D721Med (cell line): Measurements from ENCODE around the gene GTF2F1.

ENCODE experiments used
- DNase-seq: peaks from one replicate; pipeline ENCODE4 v3.0.0; 2011; ENCODE audit warnings: low spot score; ENCODE audit not compliant: insufficient read length
- FAIRE-seq: peaks from 2 replicates; lab custom pipeline; 2011; peaks lifted over from hg19 to GRCh38; lab: Jason Lieb, UNC
- TF ChIP-seq, protein P1 (sequence below): IDR thresholded peaks from 2 replicates; pipeline ENCODE4 v1.5.1; 2012; ENCODE audit warnings: mild to moderate bottlenecking, control low read depth; ENCODE audit not compliant: insufficient read depth; ENCODE audit errors: missing control alignments

The GTF2F1 gene

DNA sequence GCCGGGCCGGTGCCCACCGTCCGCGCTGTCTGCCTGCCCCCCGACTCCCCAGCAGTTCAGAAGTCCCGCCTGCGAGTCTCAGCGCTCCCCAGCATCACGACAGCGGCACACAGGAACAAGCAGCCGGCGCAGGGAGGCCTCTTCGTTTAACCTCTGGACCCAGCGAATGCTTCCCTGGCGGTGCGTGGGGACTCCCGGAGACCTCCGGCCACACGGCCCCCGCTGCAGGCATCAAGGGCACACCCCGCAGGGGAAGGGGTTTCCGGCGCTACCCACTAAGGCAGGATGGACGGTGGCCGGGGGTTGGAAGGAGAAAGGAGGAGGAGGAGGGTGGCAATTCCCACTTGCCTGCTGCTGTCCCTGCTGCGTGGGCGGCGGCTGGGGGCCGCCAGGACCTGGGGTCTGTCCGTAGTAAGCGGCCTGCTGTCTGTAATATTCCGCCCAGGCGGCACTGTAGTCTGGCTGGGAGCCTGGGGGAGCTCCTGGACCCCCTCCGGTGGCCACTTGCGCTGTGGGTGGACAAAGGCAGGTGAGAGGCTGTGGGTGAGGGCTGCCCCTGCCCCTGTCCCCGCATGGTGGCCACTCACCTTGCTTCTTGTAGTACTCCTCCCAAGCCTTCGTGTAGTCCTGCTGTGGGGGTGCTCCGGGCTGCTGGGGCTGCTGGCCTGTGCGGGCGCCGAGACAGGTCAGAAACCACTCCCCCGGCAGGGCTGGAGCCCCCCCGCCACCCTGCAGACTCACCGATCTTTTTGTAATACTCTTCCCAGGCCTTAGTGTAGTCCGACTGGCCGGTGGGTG is 22.0 kb upstream of the GTF2F1 start:
- TF ChIP-seq, protein P1, sequence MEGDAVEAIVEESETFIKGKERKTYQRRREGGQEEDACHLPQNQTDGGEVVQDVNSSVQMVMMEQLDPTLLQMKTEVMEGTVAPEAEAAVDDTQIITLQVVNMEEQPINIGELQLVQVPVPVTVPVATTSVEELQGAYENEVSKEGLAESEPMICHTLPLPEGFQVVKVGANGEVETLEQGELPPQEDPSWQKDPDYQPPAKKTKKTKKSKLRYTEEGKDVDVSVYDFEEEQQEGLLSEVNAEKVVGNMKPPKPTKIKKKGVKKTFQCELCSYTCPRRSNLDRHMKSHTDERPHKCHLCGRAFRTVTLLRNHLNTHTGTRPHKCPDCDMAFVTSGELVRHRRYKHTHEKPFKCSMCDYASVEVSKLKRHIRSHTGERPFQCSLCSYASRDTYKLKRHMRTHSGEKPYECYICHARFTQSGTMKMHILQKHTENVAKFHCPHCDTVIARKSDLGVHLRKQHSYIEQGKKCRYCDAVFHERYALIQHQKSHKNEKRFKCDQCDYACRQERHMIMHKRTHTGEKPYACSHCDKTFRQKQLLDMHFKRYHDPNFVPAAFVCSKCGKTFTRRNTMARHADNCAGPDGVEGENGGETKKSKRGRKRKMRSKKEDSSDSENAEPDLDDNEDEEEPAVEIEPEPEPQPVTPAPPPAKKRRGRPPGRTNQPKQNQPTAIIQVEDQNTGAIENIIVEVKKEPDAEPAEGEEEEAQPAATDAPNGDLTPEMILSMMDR: no peak
- no peak for FAIRE-seq
- DNase-seq: peak; percentile 9

DNA sequence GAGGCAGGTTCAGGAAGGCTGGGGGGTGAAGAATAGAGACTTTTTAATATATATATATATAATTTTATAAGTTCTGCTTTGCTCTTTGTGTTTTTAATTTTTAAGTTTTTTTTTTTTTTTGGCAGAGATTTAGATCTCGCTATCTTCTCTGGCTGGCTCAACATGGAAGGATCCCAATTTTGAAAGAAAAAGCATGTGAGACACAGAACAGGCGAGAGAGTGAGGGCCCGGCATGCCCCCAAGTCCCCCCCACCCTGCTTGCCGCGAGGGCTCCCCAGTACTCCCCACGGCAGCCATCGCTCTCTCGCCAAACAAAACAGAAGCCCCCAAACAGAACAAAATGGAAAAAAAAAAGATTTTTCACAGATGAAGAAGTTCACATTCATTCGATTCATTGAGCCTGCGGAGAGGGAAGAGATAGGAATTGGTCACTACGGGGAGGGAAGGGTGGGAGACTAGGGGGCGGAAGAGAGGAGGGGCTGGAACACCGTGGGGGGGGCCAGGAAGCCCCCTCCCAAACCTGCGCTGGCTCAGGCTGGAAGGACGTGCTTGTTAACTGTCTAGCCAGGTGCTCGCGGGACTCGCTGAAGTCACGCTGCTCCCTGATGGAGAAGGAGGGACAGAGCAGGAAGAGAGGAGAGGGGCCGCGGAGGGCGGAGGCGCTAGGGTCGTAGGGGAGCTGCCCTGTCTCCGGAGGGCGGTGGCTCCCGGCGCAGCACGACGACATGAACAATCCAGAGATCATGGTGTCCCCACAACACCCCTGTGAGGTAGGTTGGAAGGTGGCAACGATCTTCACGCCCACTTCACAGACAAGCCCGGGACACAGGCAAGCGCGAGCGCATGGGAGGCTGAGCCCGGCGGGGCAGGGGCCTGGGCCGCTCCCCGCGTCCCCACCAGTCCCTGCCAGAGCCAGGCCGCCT is 21.0 kb upstream of the GTF2F1 start:
- DNase-seq (peak; percentile 13), FAIRE-seq (no peak)
- TF ChIP-seq, protein P1: no peak

DNA sequence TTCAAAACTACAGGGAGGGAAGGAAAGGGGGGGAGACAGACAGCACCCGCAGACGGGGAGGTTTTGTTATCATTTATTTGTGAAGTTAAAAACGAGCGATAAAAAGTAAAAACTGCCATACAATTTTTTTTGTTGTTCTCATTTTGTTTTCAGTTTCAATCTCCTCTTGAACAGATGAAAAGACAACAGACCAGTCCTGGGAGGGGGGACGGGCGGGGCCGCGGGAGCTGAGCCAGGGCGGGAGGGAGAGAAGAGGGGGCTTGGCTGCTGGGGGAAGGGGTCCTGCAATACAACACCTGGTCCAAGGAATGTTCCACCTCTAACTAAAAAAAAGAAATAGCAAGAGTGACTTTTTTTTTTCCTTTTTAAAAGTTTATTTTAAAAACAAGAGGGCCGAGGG is 20.3 kb upstream of the GTF2F1 start:
- TF ChIP-seq, protein P1: no peak
- DNase-seq (peak; percentile 8), FAIRE-seq (no peak)

DNA sequence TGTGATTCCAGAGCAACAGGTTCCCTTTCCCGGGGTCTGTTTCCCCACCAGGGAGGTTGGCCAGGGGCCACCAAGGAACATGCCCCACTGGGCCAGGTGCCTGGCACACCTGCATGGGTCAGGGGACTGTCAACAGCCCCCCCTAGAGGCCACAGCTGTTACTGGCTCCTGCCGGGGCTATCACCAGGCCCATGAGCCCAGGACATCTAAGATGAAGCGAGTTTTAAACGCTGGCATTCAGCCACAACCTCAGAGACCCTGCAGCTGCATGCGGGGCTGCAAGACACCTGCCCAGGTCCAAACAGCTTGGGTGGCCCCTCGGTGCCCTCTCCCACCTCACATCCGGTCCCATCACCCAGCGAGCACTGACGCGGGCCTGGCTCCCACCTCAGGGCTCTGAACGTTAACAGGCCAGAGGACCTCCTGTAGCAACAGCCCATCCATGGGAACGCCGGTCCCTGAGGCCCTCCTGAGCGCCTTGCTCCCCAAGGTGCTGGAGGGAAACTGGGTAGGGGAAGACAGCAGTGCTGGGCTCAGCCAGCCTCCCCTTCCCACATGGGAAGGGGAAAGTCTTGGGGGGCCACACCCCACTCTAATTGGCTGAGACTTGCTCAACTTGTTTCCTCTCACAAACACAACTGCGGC is 19.6 kb upstream of the GTF2F1 start:
- DNase-seq: peak; percentile 71
- TF ChIP-seq, protein P1: peak; percentile 40
- no peak for FAIRE-seq

DNA sequence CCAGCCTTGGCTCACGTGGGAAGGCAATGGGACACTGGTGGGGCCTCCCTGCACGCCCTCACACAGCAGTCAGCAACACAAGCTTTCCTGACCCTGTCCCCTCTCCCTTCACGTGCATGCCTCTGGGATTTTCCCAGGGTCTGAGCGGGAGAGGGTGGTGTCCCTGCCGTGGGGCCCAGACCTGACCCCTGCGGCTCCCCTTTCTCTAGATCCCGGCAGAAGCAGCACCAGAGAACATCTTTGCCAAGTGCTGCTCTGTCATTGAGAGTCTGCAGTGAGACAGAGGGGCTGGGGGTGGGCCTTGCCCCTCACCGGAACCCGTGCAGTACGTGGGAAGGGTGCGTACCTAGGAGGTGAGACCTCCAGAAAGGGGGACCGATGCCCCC is 19.1 kb upstream of the GTF2F1 start:
- no peak for FAIRE-seq
- no peak for DNase-seq
- TF ChIP-seq, protein P1: no peak

DNA sequence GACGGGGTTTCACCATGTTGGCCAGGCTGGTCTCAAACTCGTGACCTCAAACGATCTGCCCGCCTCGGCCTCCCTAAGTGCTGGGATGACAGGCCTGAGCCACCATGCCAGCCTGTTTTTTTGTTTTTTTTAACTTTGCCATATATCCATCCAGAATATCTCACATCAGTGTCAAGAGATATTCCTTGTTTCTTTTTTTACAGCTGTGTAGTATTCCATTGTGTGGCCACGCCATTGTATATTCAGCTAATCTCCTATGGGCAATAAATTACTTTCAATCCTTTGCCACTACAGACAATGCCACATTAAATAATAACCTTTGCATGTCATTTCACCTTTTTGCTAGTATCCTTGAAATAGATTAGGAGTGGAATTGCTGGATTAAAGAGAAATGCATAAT is 16.4 kb upstream of the GTF2F1 start:
- FAIRE-seq (no peak), DNase-seq (no peak)
- TF ChIP-seq, protein P1: no peak
